H1 (cell line): Measurements from ENCODE around the gene NRSN1. TPM values are rescaled to one million over a fixed set of nuclear protein-coding genes. Genes with fewer than 3 reads are reported as not detected.

Source experiments
- CTCF ChIA-PET: fragments of 300-600 bp; sonication (Branson Sonifier 250); formaldehyde crosslinking; loops from one replicate; lab custom pipeline; 2021; ENCODE audit not compliant: partially characterized antibody; lab: Charles Lee
- POLR2A ChIA-PET: fragments of 300-600 bp; sonication (Branson Sonifier 250); formaldehyde crosslinking; loops from one replicate; lab custom pipeline; 2021; ENCODE audit warnings: inconsistent platforms; ENCODE audit not compliant: partially characterized antibody; lab: Charles Lee
- DNase-seq, 2 experiments: peaks; one replicate each; pipeline versions ENCODE4 v3.0.0 to v3.0.0-alpha.2; 2010 to 2022; ENCODE audit warnings: low spot score in 2 of 2, low read depth in 1 of 2, mixed read lengths in 1 of 2
- FAIRE-seq: peaks from 2 replicates; lab custom pipeline; 2011; peaks lifted over from hg19 to GRCh38; lab: Jason Lieb, UNC
- H2AFZ ChIP-seq: 2 replicates; pipeline ENCODE4 v1.8.1; 2012; ENCODE audit warnings: low read length, inconsistent platforms
- H2AK5ac ChIP-seq: 2 replicates; pipeline ENCODE4 v1.6.1; 2013; ENCODE audit warnings: low read depth, low read length
- H2BK120ac ChIP-seq: replicated peaks from 2 replicates; pipeline ENCODE3; 2013; ENCODE audit warnings: low read depth, low read length, inconsistent platforms
- H2BK12ac ChIP-seq: 2 replicates; pipeline ENCODE4 v1.6.1; 2013; ENCODE audit warnings: low read depth, low read length
- H2BK15ac ChIP-seq: 2 replicates; pipeline ENCODE4 v1.6.1; 2013; ENCODE audit warnings: low read length
- H2BK20ac ChIP-seq: 2 replicates; pipeline ENCODE4 v1.6.1; 2013; ENCODE audit warnings: low read length
- H2BK5ac ChIP-seq: 2 replicates; pipeline ENCODE4 v1.6.1; 2013; ENCODE audit warnings: low read depth, low read length
- H3K14ac ChIP-seq: 2 replicates; pipeline ENCODE4 v1.6.1; 2013; ENCODE audit warnings: inconsistent platforms; ENCODE audit not compliant: insufficient read length
- H3K18ac ChIP-seq: 2 replicates; pipeline ENCODE4 v1.6.1; 2013; ENCODE audit warnings: low read length; ENCODE audit errors: extremely low read depth
- H3K23ac ChIP-seq: 2 replicates; pipeline ENCODE4 v1.6.1; 2013; ENCODE audit warnings: inconsistent platforms; ENCODE audit not compliant: insufficient read length
- H3K23me2 ChIP-seq: 2 replicates; pipeline ENCODE4 v1.6.1; 2013; ENCODE audit warnings: low read depth, low read length
- H3K27ac ChIP-seq: 2 replicates; pipeline ENCODE4 v1.6.1; 2011; ENCODE audit warnings: low read depth, low read length, inconsistent platforms
- H3K27me3 ChIP-seq, 4 experiments: replicated peaks in 1 of 4; 1 replicate in 1 of 4; 2 replicates in 3 of 4; pipeline versions ENCODE4 v1.6.1 to v1.8.1; 2011 to 2013; ENCODE audit warnings: low read length in 3 of 4, mild to moderate bottlenecking in 3 of 4, inconsistent platforms in 2 of 4, mixed read lengths in 2 of 4, moderate library complexity in 1 of 4; ENCODE audit not compliant: control insufficient read depth in 3 of 4, insufficient read depth in 3 of 4; ENCODE audit errors: extremely low read depth in 1 of 4
- H3K36me3 ChIP-seq, 4 experiments: 2 replicates each; pipeline versions ENCODE4 v1.6.1 to v1.8.1; 2011 to 2013; ENCODE audit warnings: mild to moderate bottlenecking in 4 of 4, low read length in 3 of 4, moderate library complexity in 2 of 4, control low read depth in 1 of 4, inconsistent platforms in 1 of 4; ENCODE audit not compliant: insufficient read depth in 4 of 4, control insufficient read depth in 2 of 4
- H3K4ac ChIP-seq: replicated peaks from 2 replicates; pipeline ENCODE3; 2013; ENCODE audit warnings: low read length, low read depth, mixed read lengths, inconsistent platforms; ENCODE audit not compliant: insufficient read length
- H3K4me1 ChIP-seq, 4 experiments: replicated peaks in 1 of 4; 1 replicate in 1 of 4; 2 replicates in 3 of 4; pipeline versions ENCODE4 v1.6.1 to v1.8.1; 2011 to 2013; ENCODE audit warnings: low read length in 3 of 4, inconsistent platforms in 2 of 4, mixed read lengths in 1 of 4; ENCODE audit not compliant: insufficient read depth in 4 of 4, control insufficient read depth in 3 of 4
- H3K4me2 ChIP-seq, 2 experiments: 2 replicates each; pipeline versions ENCODE4 v1.6.1 to v1.8.1; 2011 to 2013; ENCODE audit warnings: low read depth in 2 of 2, low read length in 2 of 2, control low read depth in 1 of 2, inconsistent platforms in 1 of 2, mild to moderate bottlenecking in 1 of 2; ENCODE audit not compliant: insufficient read depth in 1 of 2
- H3K4me3 ChIP-seq, 4 experiments: fragments of 200-600, 300-600 bp in 1 of 4; sonication (generic), shearing (Covaris generic), sonication (Bioruptor Twin) in 1 of 4; 2 replicates each; pipeline versions ENCODE4 v1.5.1 to v1.8.1; 2011 to 2016; ENCODE audit warnings: low read length in 4 of 4, low read depth in 3 of 4, control low read depth in 2 of 4, inconsistent platforms in 2 of 4, mild to moderate bottlenecking in 2 of 4, mixed read lengths in 1 of 4, moderate library complexity in 1 of 4; ENCODE audit not compliant: insufficient read depth in 2 of 4; ENCODE audit errors: extremely low read depth in 1 of 4
- H3K56ac ChIP-seq: replicated peaks from 2 replicates; pipeline ENCODE3; 2013; ENCODE audit warnings: low read depth, mild to moderate bottlenecking, mixed read lengths, low read length, inconsistent platforms; ENCODE audit not compliant: insufficient read length
- H3K79me1 ChIP-seq: 2 replicates; pipeline ENCODE4 v1.6.1; 2013; ENCODE audit warnings: low read depth, low read length, control low read depth
- H3K79me2 ChIP-seq, 2 experiments: 2 replicates each; pipeline versions ENCODE4 v1.6.1 to v1.8.1; 2012 to 2013; ENCODE audit warnings: low read length in 2 of 2, mild to moderate bottlenecking in 2 of 2, inconsistent platforms in 1 of 2; ENCODE audit not compliant: insufficient read depth in 2 of 2, control insufficient read depth in 1 of 2
- H3K9ac ChIP-seq, 4 experiments: replicated peaks in 1 of 4; 1 replicate in 1 of 4; 2 replicates in 3 of 4; pipeline versions ENCODE4 v1.6.1 to v1.8.1; 2011 to 2013; ENCODE audit warnings: low read depth in 3 of 4, low read length in 3 of 4, control low read depth in 2 of 4, mild to moderate bottlenecking in 2 of 4, moderate library complexity in 2 of 4, inconsistent platforms in 1 of 4; ENCODE audit errors: extremely low read depth in 1 of 4
- H3K9me3 ChIP-seq, 2 experiments: 2 replicates each; pipeline versions ENCODE4 v1.6.1 to v1.8.1; 2012 to 2013; ENCODE audit warnings: mild to moderate bottlenecking in 2 of 2, moderate library complexity in 2 of 2, control low read depth in 1 of 2, inconsistent platforms in 1 of 2, low read depth in 1 of 2, low read length in 1 of 2, mixed read lengths in 1 of 2; ENCODE audit not compliant: insufficient read depth in 2 of 2
- H4K20me1 ChIP-seq, 2 experiments: replicated peaks in 1 of 2; 2 replicates each; pipeline versions ENCODE3 to v1.8.1; 2011 to 2013; ENCODE audit warnings: inconsistent platforms in 2 of 2, low read length in 2 of 2, mild to moderate bottlenecking in 1 of 2; ENCODE audit not compliant: insufficient read depth in 2 of 2, control insufficient read depth in 1 of 2
- H4K5ac ChIP-seq: 2 replicates; pipeline ENCODE4 v1.6.1; 2013; ENCODE audit warnings: low read length, low read depth, mixed read lengths, inconsistent platforms; ENCODE audit not compliant: insufficient read length
- H4K8ac ChIP-seq: 2 replicates; pipeline ENCODE4 v1.8.0; 2013; ENCODE audit warnings: mild to moderate bottlenecking, moderate library complexity, low read length, inconsistent platforms; ENCODE audit not compliant: insufficient read depth; ENCODE audit errors: extremely low read depth
- H4K91ac ChIP-seq: replicated peaks from 2 replicates; pipeline ENCODE3; 2013; ENCODE audit warnings: low read length, mixed read lengths, inconsistent platforms; ENCODE audit not compliant: insufficient read length
- ASH2L ChIP-seq: fragments of 200-600, 300-600 bp; sonication (generic); IDR thresholded peaks from one replicate; pipeline ENCODE4 v1.7.1; 2017; ENCODE audit warnings: low read length
- CBX8 ChIP-seq: fragments of 300-800, 300-1000 bp; sonication (generic); IDR thresholded peaks from 2 replicates; pipeline ENCODE4 v1.7.1; 2016; ENCODE audit warnings: low read depth, low read length, borderline replicate concordance
- CHD1 ChIP-seq: IDR thresholded peaks from 2 replicates; pipeline ENCODE4 v1.6.1; 2012; ENCODE audit warnings: low read depth, low read length, improper control_type of control experiment
- CHD2 ChIP-seq: IDR thresholded peaks from 2 replicates; pipeline ENCODE4 v1.6.1; 2012; ENCODE audit warnings: low read length, improper control_type of control experiment
- JUN ChIP-seq: IDR thresholded peaks from 2 replicates; pipeline ENCODE4 v1.6.1; 2011; ENCODE audit warnings: low read depth, mild to moderate bottlenecking, improper control_type of control experiment, low read length
- POLR2A ChIP-seq, 2 experiments: IDR thresholded peaks; 1 replicate in 1 of 2; 2 replicates in 1 of 2; pipeline ENCODE4 v1.6.1; 2011; ENCODE audit warnings: low read depth in 2 of 2, low read length in 2 of 2, mild to moderate bottlenecking in 2 of 2; ENCODE audit errors: control extremely low read depth in 1 of 2
- SAP30 ChIP-seq: fragments of 300-600 bp; sonication (generic); IDR thresholded peaks from 2 replicates; pipeline ENCODE4 v1.7.1; 2012; ENCODE audit warnings: low read length, moderate library complexity, mild to moderate bottlenecking, inconsistent platforms; ENCODE audit not compliant: insufficient read depth, insufficient replicate concordance
- SP2 ChIP-seq: IDR thresholded peaks from 2 replicates; pipeline ENCODE4 v1.6.1; 2012; ENCODE audit warnings: mild to moderate bottlenecking, low read length, inconsistent platforms
- SUZ12 ChIP-seq: fragments of 200-600 bp; sonication (generic); IDR thresholded peaks from 2 replicates; pipeline ENCODE4 v1.6.1; 2012; ENCODE audit warnings: mild to moderate bottlenecking, inconsistent platforms, low read length, moderate library complexity, mixed read lengths
- TCF12 ChIP-seq: IDR thresholded peaks from 2 replicates; pipeline ENCODE4 v1.6.1; 2011; ENCODE audit warnings: low read depth, mild to moderate bottlenecking, low read length
- TEAD4 ChIP-seq: IDR thresholded peaks from 2 replicates; pipeline ENCODE4 v1.6.1; 2012; ENCODE audit warnings: low read depth, low read length, inconsistent platforms, mixed read lengths
- WGBS, 2 experiments: shearing (Covaris generic) in 1 of 2; methylation state at CpG; one replicate each; pipeline versions ENCODE4 v1.1.6 to v1.1.7; 2013 to 2015; ENCODE audit warnings: low lambda C conversion rate in 2 of 2, mixed read lengths in 2 of 2, inconsistent platforms in 1 of 2, low coverage in 1 of 2, missing lambda C conversion rate in 1 of 2; ENCODE audit not compliant: insufficient replicate concordance in 2 of 2, insufficient coverage in 1 of 2, insufficient read length in 1 of 2; ENCODE audit errors: extremely low coverage in 1 of 2, missing lambda C conversion rate in 1 of 2; 5-methylcytosine and 5-hydroxymethylcytosine counted together
- polyA plus RNA-seq, 7 experiments: library from polyadenylated mRNA; depleted of rRNA in 3 of 7; stranded (reverse) in 5 of 7; unstranded in 2 of 7; fragments of >200 nt in 5 of 7; fragments of 200-250 nt in 2 of 7; gene quantifications; 1 replicate in 5 of 7; 2 replicates in 1 of 7; 4 replicates in 1 of 7; pipeline versions ENCODE4 v1.2.1 to v1.2.3, GENCODE V29; 2011 to 2013; ENCODE audit warnings: missing spikeins in 2 of 7, mixed read lengths in 2 of 7
- total RNA-seq: library from RNA; stranded (reverse); fragmentation: NEBNext Ultra II Directional; extraction: Animal tissue kit (Norgen Biotek cat#: 25700); gene quantifications from 2 replicates; pipeline ENCODE4 v1.2.1, GENCODE V29; 2021
- TF ChIP-seq, protein P1 (sequence below), 3 experiments: IDR thresholded peaks; 1 replicate in 2 of 3; 2 replicates in 1 of 3; pipeline versions ENCODE4 v1.5.1 to v1.6.1; 2011; ENCODE audit warnings: low read length in 3 of 3, mild to moderate bottlenecking in 3 of 3, inconsistent platforms in 2 of 3, low read depth in 1 of 3, moderate library complexity in 1 of 3; ENCODE audit not compliant: insufficient read depth in 1 of 3; ENCODE audit errors: control extremely low read depth in 1 of 3
- TF ChIP-seq, protein P2 (sequence below): IDR thresholded peaks from 2 replicates; pipeline ENCODE4 v1.6.1; 2012; ENCODE audit warnings: inconsistent platforms

The NRSN1 gene
- total and polyA plus RNA-seq, 2 of the 8 experiments (the other 6 are each of a cell fraction or from before 2014, with no cell fraction given), result 0.15 to 0.78 TPM

DNA sequence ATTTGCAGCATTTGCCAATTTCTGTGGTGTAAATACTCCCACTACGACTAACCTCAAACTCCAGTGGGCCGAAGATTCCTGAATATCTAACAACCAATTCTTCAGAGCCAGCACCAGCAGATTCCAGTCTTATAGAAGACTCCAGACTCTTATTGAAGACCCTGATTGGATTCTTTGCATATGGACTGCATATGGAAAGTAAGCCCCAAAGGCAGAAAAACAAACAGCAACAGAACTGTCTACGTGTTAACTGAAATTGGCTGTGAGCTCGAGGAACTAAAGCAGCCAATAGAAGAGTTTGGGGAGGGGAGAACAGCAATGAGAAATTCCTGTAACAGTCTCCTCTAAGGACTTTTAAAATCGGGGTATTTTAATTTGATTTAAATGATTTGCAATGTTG is 19.7 kb upstream of the NRSN1 start:
- H4K91ac ChIP-seq, result no peak overlapping the region
- H3K79me2 ChIP-seq, result no peaks in the 10 kb centered on the region
- no peak overlapping the region for H3K4me2 ChIP-seq
- no peak overlapping the region for H2BK5ac ChIP-seq
- H3K14ac ChIP-seq, result no peak overlapping the region
- H3K23ac ChIP-seq, result no peak overlapping the region
- no peak overlapping the region for H3K18ac ChIP-seq
- no peak overlapping the region for H3K4me3 ChIP-seq
- no peak overlapping the region for H2BK120ac ChIP-seq
- no peak overlapping the region for H2BK20ac ChIP-seq
- H3K27me3 ChIP-seq, result no peaks in the 10 kb centered on the region
- H4K5ac ChIP-seq, result no peak overlapping the region
- POLR2A ChIA-PET, result no interaction called here
- no peak overlapping the region for H2AFZ ChIP-seq
- CTCF ChIA-PET, result no interaction called here
- no peak overlapping the region for H3K27ac ChIP-seq
- no peaks in the 10 kb centered on the region for H3K9me3 ChIP-seq
- DNase-seq (no peak), FAIRE-seq (no peak)
- H3K4me1 ChIP-seq, result no peaks in the 10 kb centered on the region
- no peaks in the 10 kb centered on the region for H3K36me3 ChIP-seq
- no peak overlapping the region for H3K4ac ChIP-seq
- H3K79me1 ChIP-seq, result no peaks in the 10 kb centered on the region
- no peak overlapping the region for H2BK15ac ChIP-seq
- no peak overlapping the region for H3K56ac ChIP-seq
- H3K9ac ChIP-seq, result no peak overlapping the region
- no peak overlapping the region for H2BK12ac ChIP-seq
- no peaks in the 10 kb centered on the region for H3K23me2 ChIP-seq
- H4K20me1 ChIP-seq, result no peaks in the 10 kb centered on the region
- no peak overlapping the region for H4K8ac ChIP-seq
- no peak overlapping the region for H2AK5ac ChIP-seq
- WGBS, 2 experiments, result 65% methylated on average over 5 of the region's 5 CpGs; no CpG with 5 or more reads in 1 of the 2 experiments
- no peak for TF ChIP-seq CHD2
- no peak for TF ChIP-seq POLR2A (IDR thresholded peaks at IDR 0.05; ENCODE audit: control extremely low read depth in 1 of 2, low read depth in 2 of 2, low read length in 2 of 2)
- TF ChIP-seq, protein P1, sequence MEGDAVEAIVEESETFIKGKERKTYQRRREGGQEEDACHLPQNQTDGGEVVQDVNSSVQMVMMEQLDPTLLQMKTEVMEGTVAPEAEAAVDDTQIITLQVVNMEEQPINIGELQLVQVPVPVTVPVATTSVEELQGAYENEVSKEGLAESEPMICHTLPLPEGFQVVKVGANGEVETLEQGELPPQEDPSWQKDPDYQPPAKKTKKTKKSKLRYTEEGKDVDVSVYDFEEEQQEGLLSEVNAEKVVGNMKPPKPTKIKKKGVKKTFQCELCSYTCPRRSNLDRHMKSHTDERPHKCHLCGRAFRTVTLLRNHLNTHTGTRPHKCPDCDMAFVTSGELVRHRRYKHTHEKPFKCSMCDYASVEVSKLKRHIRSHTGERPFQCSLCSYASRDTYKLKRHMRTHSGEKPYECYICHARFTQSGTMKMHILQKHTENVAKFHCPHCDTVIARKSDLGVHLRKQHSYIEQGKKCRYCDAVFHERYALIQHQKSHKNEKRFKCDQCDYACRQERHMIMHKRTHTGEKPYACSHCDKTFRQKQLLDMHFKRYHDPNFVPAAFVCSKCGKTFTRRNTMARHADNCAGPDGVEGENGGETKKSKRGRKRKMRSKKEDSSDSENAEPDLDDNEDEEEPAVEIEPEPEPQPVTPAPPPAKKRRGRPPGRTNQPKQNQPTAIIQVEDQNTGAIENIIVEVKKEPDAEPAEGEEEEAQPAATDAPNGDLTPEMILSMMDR (IDR thresholded peaks at IDR 0.05; ENCODE audit: control extremely low read depth in 1 of 3, insufficient read depth in 1 of 3, low read depth in 1 of 3, low read length in 3 of 3), result no peak
- no peak for TF ChIP-seq JUN
- TF ChIP-seq, protein P2, sequence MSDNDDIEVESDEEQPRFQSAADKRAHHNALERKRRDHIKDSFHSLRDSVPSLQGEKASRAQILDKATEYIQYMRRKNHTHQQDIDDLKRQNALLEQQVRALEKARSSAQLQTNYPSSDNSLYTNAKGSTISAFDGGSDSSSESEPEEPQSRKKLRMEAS, result no peak
- TF ChIP-seq TEAD4, result no peak
- no peak for TF ChIP-seq CBX8
- no peak for TF ChIP-seq SUZ12
- TF ChIP-seq TCF12, result no peak
- no peak for TF ChIP-seq ASH2L
- TF ChIP-seq CHD1, result no peak
- no peak for TF ChIP-seq SAP30
- no peak for TF ChIP-seq SP2
